Mesothelial cell of epicardium (in vitro differentiated cells): ENCODE data around the gene RNF26. TPM values are rescaled to one million over a fixed set of nuclear protein-coding genes. Genes with fewer than 3 reads are reported as not detected.

Experiments
- DNase-seq, 2 experiments: peaks; one replicate each; pipeline ENCODE4 v3.0.0; 2021; ENCODE audit warnings: low spot score in 2 of 2; ENCODE audit not compliant: unreplicated experiment in 2 of 2
- H3K27ac Mint-ChIP-seq: 2 replicates; pipeline ENCODE4 v1.8.0; 2021; ENCODE audit warnings: mixed read lengths
- H3K27me3 Mint-ChIP-seq: 2 replicates; pipeline ENCODE4 v1.8.0; 2021; ENCODE audit warnings: low read depth, mixed read lengths
- H3K36me3 Mint-ChIP-seq: 2 replicates; pipeline ENCODE4 v1.8.0; 2021; ENCODE audit warnings: mixed read lengths
- H3K4me1 Mint-ChIP-seq: 2 replicates; pipeline ENCODE4 v1.8.0; 2021; ENCODE audit warnings: mixed read lengths
- H3K4me3 Mint-ChIP-seq: 2 replicates; pipeline ENCODE4 v1.8.0; 2021; ENCODE audit warnings: mild to moderate bottlenecking, moderate library complexity, mixed read lengths
- H3K9me3 Mint-ChIP-seq: 2 replicates; pipeline ENCODE4 v1.8.0; 2021; ENCODE audit warnings: mixed read lengths
- total RNA-seq: library from RNA; stranded (reverse); gene quantifications from 3 replicates; pipeline ENCODE4 v1.2.1, GENCODE V29; 2021
- TF ChIP-seq, protein P1 (sequence below): fragments of 200-600 bp; sonication (generic); IDR thresholded peaks from one replicate; pipeline ENCODE4 v1.5.0; 2021; ENCODE audit warnings: antibody characterized with exemption; ENCODE audit not compliant: unreplicated experiment

RNF26 gene
- total RNA-seq, 1 donor from 2014 or later, result 36.2 TPM

DNA sequence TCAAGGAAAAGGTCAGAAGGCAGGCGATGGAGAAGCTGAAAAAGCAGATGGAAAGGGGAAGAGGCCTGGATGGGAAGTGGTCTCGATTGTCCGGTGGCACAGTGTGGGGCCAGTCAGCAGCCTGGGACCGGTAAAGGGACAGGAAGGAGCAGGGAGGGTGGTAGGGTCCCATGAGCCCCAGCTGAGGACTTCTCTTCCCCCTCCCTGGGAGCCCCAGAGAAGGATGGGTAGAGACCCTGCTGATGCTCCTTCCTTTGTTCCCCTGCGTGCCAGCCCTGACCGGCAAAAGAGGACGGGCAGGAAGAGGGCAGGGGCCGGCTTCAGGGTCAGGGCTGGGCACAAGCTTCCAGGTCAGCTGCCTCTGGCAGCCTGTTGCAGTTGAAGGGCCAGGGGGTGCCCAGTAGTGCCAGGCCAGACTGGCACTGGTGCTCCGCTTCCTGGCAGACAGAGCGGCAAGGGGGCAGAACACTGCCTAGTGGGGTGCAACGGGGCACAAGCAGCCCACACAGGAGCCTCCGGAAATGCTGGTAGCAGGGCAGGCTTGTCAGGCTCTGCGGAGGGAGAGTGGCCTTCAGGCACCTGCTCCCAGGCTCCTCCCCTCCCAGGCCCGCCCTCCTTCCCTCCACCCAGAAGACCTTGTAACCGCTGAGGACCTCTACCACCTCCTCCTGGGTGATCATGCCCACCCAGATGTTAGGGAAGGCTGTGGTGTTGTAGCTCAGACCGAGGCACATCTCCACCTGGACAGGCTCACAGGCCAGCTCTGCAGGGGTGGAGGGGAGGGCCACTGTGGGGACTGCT, 7.1 kb downstream of the RNF26 start:
- peak overlapping the region; percentile 23 for H3K27ac Mint-ChIP-seq
- H3K27me3 Mint-ChIP-seq, result peaks cover 52% of the 10 kb centered on the region

DNA sequence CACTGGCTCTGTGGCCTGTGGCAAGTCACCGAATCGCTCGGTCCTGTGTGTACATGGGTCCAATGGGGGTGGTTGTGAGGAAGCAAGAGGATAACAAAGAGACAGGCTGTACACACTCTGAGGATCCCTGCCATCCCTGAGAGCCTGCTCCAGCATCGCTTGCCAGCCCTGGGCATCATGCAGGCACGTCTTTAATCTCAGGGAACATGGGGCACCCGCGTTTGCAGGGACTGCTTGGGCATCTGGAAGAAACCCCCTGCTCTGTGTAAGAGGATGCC, 7.6 kb downstream of the RNF26 start:
- no peaks in the 10 kb centered on the region for H3K9me3 Mint-ChIP-seq
- H3K27ac Mint-ChIP-seq, result no peak overlapping the region
- TF ChIP-seq, protein P1, sequence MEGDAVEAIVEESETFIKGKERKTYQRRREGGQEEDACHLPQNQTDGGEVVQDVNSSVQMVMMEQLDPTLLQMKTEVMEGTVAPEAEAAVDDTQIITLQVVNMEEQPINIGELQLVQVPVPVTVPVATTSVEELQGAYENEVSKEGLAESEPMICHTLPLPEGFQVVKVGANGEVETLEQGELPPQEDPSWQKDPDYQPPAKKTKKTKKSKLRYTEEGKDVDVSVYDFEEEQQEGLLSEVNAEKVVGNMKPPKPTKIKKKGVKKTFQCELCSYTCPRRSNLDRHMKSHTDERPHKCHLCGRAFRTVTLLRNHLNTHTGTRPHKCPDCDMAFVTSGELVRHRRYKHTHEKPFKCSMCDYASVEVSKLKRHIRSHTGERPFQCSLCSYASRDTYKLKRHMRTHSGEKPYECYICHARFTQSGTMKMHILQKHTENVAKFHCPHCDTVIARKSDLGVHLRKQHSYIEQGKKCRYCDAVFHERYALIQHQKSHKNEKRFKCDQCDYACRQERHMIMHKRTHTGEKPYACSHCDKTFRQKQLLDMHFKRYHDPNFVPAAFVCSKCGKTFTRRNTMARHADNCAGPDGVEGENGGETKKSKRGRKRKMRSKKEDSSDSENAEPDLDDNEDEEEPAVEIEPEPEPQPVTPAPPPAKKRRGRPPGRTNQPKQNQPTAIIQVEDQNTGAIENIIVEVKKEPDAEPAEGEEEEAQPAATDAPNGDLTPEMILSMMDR, result no peak
- H3K4me3 Mint-ChIP-seq, result no peak overlapping the region
- H3K36me3 Mint-ChIP-seq, result no peaks in the 10 kb centered on the region
- no peak for DNase-seq
- peaks cover 57% of the 10 kb centered on the region for H3K27me3 Mint-ChIP-seq
- H3K4me1 Mint-ChIP-seq, result peaks cover 30% of the 10 kb centered on the region

More for the DNA sequence above, 7.1 kb downstream of the RNF26 start:
- DNase-seq, result no peak
- peak overlapping the region; percentile 53 for H3K4me3 Mint-ChIP-seq
- no peaks in the 10 kb centered on the region for H3K9me3 Mint-ChIP-seq
- peaks cover 3% of the 10 kb centered on the region for H3K36me3 Mint-ChIP-seq
- TF ChIP-seq, protein P1, result no peak
- H3K4me1 Mint-ChIP-seq, result peaks cover 36% of the 10 kb centered on the region

DNA sequence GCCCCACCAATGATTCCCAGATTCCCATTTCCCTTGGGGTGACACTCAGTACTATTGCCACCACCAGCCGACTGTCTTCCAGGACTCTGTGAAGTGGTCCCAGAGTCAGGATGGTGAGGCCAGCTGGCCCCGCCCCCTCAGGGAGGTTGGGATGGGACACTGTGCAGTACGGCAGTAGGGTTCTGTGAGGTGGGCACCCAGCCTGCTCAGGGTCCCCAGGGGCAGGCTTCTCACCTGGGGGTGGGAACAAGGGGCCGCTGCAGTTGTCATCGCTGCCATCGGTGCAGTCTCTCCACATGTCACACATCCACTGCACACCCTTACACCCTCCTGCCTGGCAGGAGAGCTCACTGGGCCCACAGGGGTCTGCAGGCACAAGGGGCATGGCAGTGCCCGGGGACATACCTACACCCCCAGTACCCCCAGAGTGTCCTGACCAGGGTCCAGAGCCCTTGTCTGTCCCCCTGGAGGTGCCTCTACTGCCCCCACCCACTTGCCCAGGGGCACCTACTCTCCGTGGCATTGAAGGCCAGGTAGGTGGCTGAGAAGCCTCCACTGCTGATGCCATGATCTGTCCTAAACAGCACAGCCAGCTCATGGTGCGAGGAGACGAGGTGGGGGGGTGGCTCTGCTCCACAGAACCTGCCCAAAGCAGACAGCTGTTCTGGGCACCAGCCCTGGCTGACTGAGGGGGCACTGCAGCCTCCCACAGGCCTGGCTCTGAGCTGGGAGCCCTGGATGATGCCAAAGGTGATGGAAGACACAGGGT, 8.2 kb downstream of the RNF26 start:
- Mint-ChIP-seq H3K9me3 (no peaks in the 10 kb centered on the region), H3K4me3 (no peak overlapping the region), H3K27me3 (peaks cover 63% of the 10 kb centered on the region), H3K36me3 (no peaks in the 10 kb centered on the region), H3K4me1 (peaks cover 24% of the 10 kb centered on the region), H3K27ac (no peak overlapping the region)
- TF ChIP-seq, protein P1, result no peak
- DNase-seq, result no peak

DNA sequence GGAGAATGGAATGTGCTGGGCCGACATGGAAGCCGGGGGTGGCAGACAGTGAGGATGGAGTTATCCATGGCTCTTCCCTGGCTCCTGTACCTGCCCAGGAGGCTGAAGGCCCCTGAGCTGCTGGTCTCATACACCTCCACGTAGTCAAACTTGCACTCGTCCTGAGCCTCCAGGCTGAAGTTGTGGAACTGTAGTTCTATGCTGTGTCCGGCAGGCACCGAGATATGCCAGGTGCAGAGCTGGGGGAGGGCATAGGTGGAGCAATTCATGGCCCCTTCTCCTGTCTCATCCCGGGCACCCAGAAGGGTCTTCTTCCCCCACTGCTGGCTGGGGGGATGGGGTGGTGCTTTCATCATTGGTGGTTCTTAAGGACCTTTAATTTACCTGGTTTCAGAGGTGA, 9.4 kb downstream of the RNF26 start:
- Mint-ChIP-seq H3K4me1 (peaks cover 12% of the 10 kb centered on the region), H3K27ac (no peak overlapping the region), H3K9me3 (no peaks in the 10 kb centered on the region), H3K4me3 (no peak overlapping the region), H3K27me3 (peaks cover 64% of the 10 kb centered on the region), H3K36me3 (no peaks in the 10 kb centered on the region)
- no peak for DNase-seq
- TF ChIP-seq, protein P1, result no peak

DNA sequence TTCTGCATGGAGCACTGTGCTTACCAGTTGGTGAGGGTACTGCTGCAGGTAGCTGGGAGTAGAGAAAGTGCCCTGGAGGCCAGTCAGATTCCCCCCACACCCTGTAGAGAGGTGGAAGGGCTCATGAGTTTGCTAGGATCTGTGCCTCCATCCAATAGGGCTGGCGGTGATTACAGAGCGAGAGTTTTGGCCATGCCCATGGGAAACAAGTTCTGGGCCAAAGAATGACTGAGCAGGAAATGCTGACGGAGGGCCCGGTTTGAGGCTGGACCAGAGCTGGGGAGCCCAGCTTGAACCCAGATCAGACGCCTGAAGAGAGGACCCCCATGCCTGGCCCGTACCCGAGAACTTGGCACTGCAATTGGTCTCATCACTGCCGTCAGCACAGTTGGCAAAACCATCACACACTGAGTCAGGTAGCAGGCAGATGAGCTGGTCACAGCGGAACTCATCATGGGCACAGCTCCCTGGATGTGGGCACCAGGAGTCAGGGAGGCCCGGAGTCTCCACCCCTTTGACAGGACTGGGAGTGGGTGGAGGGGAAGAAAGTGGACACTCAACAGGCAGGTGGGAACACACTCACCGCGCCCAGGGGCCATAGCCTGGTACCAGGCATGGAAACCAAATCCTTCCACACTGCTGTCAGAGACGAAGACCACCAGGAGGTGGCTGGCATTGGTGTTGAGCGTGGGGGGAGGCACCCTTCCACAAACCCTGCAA, 10.1 kb downstream of the RNF26 start:
- H3K27ac Mint-ChIP-seq, result no peak overlapping the region
- peaks cover 5% of the 10 kb centered on the region for H3K4me1 Mint-ChIP-seq
- no peak overlapping the region for H3K4me3 Mint-ChIP-seq
- H3K36me3 Mint-ChIP-seq, result no peaks in the 10 kb centered on the region
- peaks cover 56% of the 10 kb centered on the region for H3K27me3 Mint-ChIP-seq
- no peaks in the 10 kb centered on the region for H3K9me3 Mint-ChIP-seq
- TF ChIP-seq, protein P1, result no peak
- no peak for DNase-seq
